Stomach (tissue), 9 donors: ENCODE measurements around the gene EPB41L4B. TPM values are rescaled to one million over a fixed set of nuclear protein-coding genes. Genes with fewer than 3 reads are reported as not detected.

Experiments
- DNase-seq, 2 donors: peaks; one replicate each; pipeline versions ENCODE4 v3.0.0 to v3.0.0-alpha.2; 2013 to 2019
- H3K27ac ChIP-seq, 5 donors: fragments of 200-600 bp in 4 of 5; sonication (generic) in 4 of 5; one replicate each; pipeline ENCODE4 v1.5.1; 2013 to 2019; ENCODE audit warnings: mild to moderate bottlenecking in 1 of 5, moderate library complexity in 1 of 5
- H3K27me3 ChIP-seq, 3 donors: fragments of 200-600 bp; sonication (generic); one replicate each; pipeline ENCODE4 v1.5.1; 2017 to 2019; ENCODE audit warnings: mixed run types in 1 of 3
- H3K36me3 ChIP-seq, 4 donors: fragments of 200-600 bp; sonication (generic); 1 replicate in 3 of 4; 2 replicates in 1 of 4; pipeline ENCODE4 v1.5.1; 2016 to 2019
- H3K4me1 ChIP-seq, 4 donors: fragments of 200-600 bp; sonication (generic); one replicate each; pipeline ENCODE4 v1.5.1; 2016 to 2019
- H3K4me3 ChIP-seq, 4 donors: fragments of 200-600 bp; sonication (generic) in 3 of 4; one replicate each; pipeline ENCODE4 v1.5.1; 2016 to 2019; ENCODE audit warnings: mild to moderate bottlenecking in 1 of 4
- H3K9me3 ChIP-seq, 4 donors: fragments of 200-600 bp; sonication (generic); one replicate each; pipeline ENCODE4 v1.5.1; 2016 to 2019
- EP300 ChIP-seq: sonication (generic); formaldehyde crosslinking; IDR thresholded peaks from one replicate; pipeline ENCODE4 v1.6.1; 2017; ENCODE audit warnings: antibody characterized with exemption
- POLR2A ChIP-seq, 4 donors: fragments of 450-650 bp; IDR thresholded peaks; one replicate each; pipeline ENCODE4 v1.6.1; 2016; ENCODE audit warnings: antibody characterized with exemption in 4 of 4, control low read depth in 2 of 4, mild to moderate bottlenecking in 1 of 4, moderate library complexity in 1 of 4
- POLR2AphosphoS5 ChIP-seq, 3 donors: sonication (generic); formaldehyde crosslinking; IDR thresholded peaks; one replicate each; pipeline ENCODE4 v1.6.1; 2016; ENCODE audit warnings: antibody characterized with exemption in 3 of 3
- WGBS, 5 donors: extraction: QIAGEN DNeasy Blood & Tissue Kit in 3 of 5; methylation state at CpG; one replicate each; pipeline versions ENCODE4 v1.1.5 to v1.1.7; 2013 to 2018; 5-methylcytosine and 5-hydroxymethylcytosine counted together
- intact Hi-C: fragments of 100-400 bp; cut with DNase I; formaldehyde crosslinking; loops from one replicate; pipeline ENCODE4 v1.15.1; 2023; ENCODE audit warnings: low total_unique reads
- polyA plus RNA-seq, 3 donors: library from polyadenylated mRNA; stranded (reverse); fragments of 200-250 nt; gene quantifications; one replicate each; pipeline ENCODE4 v1.2.3, GENCODE V29; 2013
- total RNA-seq, 5 donors: library from RNA; depleted of rRNA; stranded (reverse); fragments of >200 nt; gene quantifications; one replicate each; pipeline versions ENCODE4 v1.1.0 to v1.2.3, GENCODE V29; 2014 to 2016
- TF ChIP-seq, protein P1 (sequence below), 7 experiments: fragments of 450-650 bp in 4 of 7; fragments of 200-600 bp in 3 of 7; sonication (generic) in 3 of 7; IDR thresholded peaks; one replicate each; pipeline ENCODE4 v1.5.1; 2016 to 2019; ENCODE audit warnings: antibody characterized with exemption in 7 of 7, control low read depth in 2 of 7, mild to moderate bottlenecking in 1 of 7
- donor health status: healthy with polysubstance abuse.
- donor health status: Bipolar disorder and iron deficiency.
- donor health status: healthy.

Gene EPB41L4B
- total and polyA plus RNA-seq, 8 donors, result 9.2 to 52.4 (median 24.4) TPM

DNA sequence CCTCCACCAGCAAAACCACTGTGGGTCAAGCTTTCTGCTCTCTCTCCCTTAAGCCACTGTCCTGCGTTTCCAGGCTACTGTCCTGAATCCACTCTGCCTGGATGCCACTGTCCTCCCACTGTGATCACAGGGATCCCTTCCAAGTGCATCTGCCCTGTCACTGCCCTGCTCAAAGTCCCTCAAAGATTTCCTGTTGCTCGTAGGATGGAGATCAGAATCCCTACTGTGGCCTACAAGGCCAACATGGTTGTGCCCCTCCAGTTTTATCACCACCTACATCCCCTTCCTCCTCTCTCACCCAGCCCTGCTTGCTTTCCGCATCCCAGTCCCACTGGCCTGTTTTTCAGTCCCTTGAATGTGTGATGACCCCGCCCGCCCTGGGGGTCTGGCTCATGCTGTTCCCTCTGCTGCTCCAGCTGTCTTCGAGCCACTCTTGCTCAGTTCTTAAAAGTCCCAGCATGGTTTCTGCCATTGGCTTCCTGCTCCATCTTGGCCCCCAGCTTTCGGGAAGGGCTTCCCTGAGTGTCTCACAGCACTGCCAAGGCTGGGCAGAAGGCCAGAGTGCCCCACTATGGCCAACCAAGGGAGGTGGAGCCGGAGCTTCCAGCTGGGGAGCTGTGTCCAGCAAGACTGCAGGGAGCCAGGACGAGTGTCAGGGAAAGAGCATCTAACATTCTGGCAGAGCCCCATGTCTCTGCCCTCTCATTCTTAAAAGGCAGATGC lies 140.9 kb downstream of the EPB41L4B start:
- Histone ChIP-seq H3K27me3 (no peaks in the 10 kb centered on the region), H3K4me1 (no peaks in the 10 kb centered on the region), H3K36me3 (no peaks in the 10 kb centered on the region), H3K4me3 (no peak overlapping the region), H3K27ac (no peak overlapping the region), H3K9me3 (no peaks in the 10 kb centered on the region)
- no peak for DNase-seq
- TF ChIP-seq EP300 (no peak), POLR2A (IDR thresholded peaks at IDR 0.05) (no peak), POLR2AphosphoS5 (IDR thresholded peaks at IDR 0.05) (no peak)
- TF ChIP-seq, protein P1, sequence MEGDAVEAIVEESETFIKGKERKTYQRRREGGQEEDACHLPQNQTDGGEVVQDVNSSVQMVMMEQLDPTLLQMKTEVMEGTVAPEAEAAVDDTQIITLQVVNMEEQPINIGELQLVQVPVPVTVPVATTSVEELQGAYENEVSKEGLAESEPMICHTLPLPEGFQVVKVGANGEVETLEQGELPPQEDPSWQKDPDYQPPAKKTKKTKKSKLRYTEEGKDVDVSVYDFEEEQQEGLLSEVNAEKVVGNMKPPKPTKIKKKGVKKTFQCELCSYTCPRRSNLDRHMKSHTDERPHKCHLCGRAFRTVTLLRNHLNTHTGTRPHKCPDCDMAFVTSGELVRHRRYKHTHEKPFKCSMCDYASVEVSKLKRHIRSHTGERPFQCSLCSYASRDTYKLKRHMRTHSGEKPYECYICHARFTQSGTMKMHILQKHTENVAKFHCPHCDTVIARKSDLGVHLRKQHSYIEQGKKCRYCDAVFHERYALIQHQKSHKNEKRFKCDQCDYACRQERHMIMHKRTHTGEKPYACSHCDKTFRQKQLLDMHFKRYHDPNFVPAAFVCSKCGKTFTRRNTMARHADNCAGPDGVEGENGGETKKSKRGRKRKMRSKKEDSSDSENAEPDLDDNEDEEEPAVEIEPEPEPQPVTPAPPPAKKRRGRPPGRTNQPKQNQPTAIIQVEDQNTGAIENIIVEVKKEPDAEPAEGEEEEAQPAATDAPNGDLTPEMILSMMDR (IDR thresholded peaks at IDR 0.05), result no peak
- intact Hi-C loops, result no loop called here
- 57 to 85% (median 67%) methylated on average over 9 of the region's 9 CpGs for WGBS, 5 donors

DNA sequence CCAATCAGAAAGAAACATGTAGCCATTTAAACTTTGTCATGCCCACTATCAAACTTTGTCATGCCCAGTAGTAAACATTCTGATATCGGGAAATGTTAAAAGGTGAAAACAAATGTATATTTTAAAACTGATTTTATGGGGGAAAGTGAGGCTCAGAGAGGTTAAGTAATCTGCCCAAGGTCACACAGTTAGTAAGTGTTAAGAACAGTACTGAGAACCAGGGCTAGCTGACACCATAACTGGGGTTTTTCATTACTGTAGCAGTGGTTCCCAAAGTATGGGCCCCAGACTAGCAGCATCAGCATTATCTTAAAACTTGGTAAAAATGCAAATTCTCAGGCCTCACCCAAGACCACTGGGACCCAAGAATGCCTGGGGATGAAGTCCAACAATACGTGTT lies 143.9 kb downstream of the EPB41L4B start:
- WGBS, 5 donors, result 84 to 97% (median 90%) methylated on average over 2 of the region's 2 CpGs
- Histone ChIP-seq H3K4me3 (no peak overlapping the region), H3K4me1 (no peaks in the 10 kb centered on the region), H3K27me3 (no peaks in the 10 kb centered on the region), H3K9me3 (no peaks in the 10 kb centered on the region), H3K36me3 (no peaks in the 10 kb centered on the region), H3K27ac (no peak overlapping the region)
- TF ChIP-seq, protein P1 (IDR thresholded peaks at IDR 0.05), result no peak
- intact Hi-C loops, result no loop called here
- no peak for DNase-seq

DNA sequence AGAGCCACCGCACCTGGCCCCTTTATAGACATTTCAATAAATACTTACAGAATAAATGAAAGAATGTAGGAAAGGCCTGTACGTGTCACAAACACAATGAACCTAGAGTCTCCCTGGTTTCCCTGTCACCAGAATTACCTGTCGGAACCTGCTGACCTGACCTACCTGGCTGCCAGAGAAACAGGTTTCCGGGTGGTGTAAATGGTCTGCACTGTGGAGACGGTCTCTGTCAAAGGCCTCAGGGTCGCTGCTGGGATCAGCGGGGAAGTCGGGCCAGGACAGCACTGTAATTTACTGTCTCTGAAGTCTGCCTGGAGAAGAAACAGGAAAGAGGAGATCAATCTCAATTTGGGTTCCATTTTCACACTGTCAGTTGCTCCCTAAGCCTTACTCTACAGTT lies 144.5 kb downstream of the EPB41L4B start:
- no peak overlapping the region for H3K4me3 ChIP-seq
- WGBS, 5 donors, result 62 to 83% (median 81%) methylated on average over 8 of the region's 8 CpGs
- H3K27me3 ChIP-seq, result no peaks in the 10 kb centered on the region
- no peaks in the 10 kb centered on the region for H3K4me1 ChIP-seq
- H3K36me3 ChIP-seq, result no peaks in the 10 kb centered on the region
- intact Hi-C loops, result no loop called here
- no peaks in the 10 kb centered on the region for H3K9me3 ChIP-seq
- DNase-seq, result no peak
- H3K27ac ChIP-seq, result no peak overlapping the region
- TF ChIP-seq EP300, result no peak
- TF ChIP-seq POLR2A (IDR thresholded peaks at IDR 0.05), result no peak
- TF ChIP-seq, protein P1 (IDR thresholded peaks at IDR 0.05), result no peak
- TF ChIP-seq POLR2AphosphoS5 (IDR thresholded peaks at IDR 0.05), result no peak

DNA sequence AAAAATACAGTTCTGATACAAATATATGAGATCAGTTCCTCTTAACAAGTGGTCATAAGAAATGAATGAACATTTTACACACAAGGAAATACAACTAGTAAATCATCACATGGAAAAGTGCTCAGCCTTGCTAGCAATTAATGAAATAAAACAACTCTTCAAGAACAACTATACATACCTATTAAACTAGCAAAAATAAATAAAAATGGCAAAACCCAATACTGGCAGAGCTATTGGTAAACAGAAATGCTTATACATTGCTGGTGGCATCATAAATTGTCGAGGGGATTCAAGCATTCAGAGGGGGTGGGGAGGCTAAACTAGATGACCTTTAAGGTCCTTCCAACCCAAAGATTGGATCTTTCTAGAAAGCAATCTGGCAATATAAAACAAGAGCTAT lies 147.9 kb downstream of the EPB41L4B start:
- Histone ChIP-seq H3K27me3 (peaks cover 0 to 6% (median 0%) of the 10 kb centered on the region in 3 donors), H3K27ac (no peak overlapping the region), H3K36me3 (no peaks in the 10 kb centered on the region), H3K4me1 (peaks cover 0 to under 1% (median 0%) of the 10 kb centered on the region in 4 donors), H3K9me3 (no peaks in the 10 kb centered on the region), H3K4me3 (no peak overlapping the region)
- 66 to 91% (median 72%) methylated on average over 1 of the region's 1 CpG for WGBS, 5 donors
- no peak for TF ChIP-seq POLR2AphosphoS5 (IDR thresholded peaks at IDR 0.05)
- no peak for TF ChIP-seq EP300
- TF ChIP-seq, protein P1 (IDR thresholded peaks at IDR 0.05), result no peak
- no peak for TF ChIP-seq POLR2A (IDR thresholded peaks at IDR 0.05)
- intact Hi-C loops, result no loop called here
- DNase-seq, result no peak
